Measurements from ENCODE around the gene POGZ.

Gene POGZ

DNA sequence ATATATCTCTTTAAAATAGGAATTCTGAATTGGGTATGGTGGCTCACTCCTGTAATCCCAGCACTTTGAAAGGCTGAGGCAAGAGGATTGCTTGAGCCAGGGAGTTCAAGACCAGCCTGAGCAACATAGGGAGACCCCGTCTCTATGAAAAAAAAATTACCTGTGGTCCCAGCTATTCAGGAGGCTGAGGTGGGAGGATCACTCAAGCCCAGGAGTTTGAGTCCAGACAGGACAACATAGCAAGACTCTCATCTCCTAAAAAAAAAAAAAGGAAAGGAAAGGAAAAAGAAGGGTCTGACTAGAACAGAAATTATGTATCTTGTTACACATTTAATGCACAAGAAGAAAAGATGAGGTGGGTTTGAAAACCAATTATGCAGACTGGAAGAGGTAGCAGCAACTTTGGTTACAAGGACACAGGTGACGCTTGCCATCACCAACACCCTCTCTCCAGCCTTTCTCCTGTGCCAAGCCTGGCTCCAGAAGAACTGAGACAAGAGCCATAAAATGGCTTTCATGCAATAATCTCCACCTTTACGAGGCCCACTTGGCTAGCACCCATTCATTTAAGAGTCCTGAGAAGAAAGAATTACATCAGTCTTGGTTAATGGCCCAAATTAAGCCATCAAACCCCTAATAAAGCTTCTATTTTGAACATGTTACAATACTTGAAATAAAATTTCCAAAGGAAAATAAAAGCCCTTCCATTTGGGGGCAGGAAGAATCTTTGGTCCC lies 82.0 kb downstream of the POGZ start:
- no peak for DNase-seq

- no peak for DNase-seq
Observed at GRCh38 chr1:151373196-151373595, 86.1 kb downstream of the POGZ start.

- DNase-seq = peak in 44 of 51 donors; percentile 9 to 78 (median 52)
Observed at GRCh38 chr1:151372058-151372934, 87.0 kb downstream of the POGZ start, which contains the start of gene SELENBP1. Gene SELENBP1 (minus strand): TSS chr1:151372705. CDS start chr1:151372641, 64 bp downstream.

DNA sequence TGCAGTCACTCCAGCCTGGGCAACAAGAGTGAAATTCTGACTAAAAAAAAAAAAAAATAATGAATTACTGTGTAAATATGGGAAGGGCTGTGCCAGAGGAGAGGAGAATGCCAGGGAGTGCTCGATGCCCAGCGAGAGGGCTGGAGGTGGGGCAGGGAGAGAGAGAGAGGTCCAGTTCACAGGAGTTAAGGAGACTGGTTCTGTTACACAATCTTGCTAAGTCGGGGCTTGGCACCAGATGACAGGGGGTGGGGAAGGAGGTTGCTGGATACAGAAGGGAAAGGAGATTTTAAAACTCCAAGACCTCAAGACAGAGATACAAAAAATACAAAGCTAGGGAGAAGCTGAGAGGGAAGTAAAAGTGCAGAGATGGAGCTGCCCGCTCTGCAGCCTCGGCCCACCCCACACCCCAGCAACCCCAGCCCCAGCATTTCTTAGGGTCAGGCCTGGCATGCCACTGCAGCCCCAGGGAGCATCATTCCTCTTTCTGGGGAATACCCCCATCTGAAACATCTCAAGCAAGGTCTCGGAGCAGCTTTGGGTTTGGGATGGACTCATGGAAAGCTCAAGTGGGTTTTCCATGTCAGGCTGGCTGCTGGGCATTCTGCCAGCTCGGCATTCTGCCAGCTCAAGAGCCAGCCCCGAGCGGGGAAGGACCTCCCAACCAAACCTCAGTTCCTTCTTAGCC lies 87.8 kb downstream of the POGZ start:
- peak in 42 of 51 donors; percentile 7 to 67 (median 44) for DNase-seq

GRCh38 chr1:151370211-151370911 lies 88.9 kb downstream of the POGZ start:
- DNase-seq = peak in 4 of 51 donors; percentile 1 to 11 (median 4)

GRCh38 chr1:151369621-151370048 lies 89.7 kb downstream of the POGZ start:
- DNase-seq = no peak

GRCh38 chr1:151369302-151369610 lies 90.0 kb downstream of the POGZ start:
- DNase-seq = no peak

DNA sequence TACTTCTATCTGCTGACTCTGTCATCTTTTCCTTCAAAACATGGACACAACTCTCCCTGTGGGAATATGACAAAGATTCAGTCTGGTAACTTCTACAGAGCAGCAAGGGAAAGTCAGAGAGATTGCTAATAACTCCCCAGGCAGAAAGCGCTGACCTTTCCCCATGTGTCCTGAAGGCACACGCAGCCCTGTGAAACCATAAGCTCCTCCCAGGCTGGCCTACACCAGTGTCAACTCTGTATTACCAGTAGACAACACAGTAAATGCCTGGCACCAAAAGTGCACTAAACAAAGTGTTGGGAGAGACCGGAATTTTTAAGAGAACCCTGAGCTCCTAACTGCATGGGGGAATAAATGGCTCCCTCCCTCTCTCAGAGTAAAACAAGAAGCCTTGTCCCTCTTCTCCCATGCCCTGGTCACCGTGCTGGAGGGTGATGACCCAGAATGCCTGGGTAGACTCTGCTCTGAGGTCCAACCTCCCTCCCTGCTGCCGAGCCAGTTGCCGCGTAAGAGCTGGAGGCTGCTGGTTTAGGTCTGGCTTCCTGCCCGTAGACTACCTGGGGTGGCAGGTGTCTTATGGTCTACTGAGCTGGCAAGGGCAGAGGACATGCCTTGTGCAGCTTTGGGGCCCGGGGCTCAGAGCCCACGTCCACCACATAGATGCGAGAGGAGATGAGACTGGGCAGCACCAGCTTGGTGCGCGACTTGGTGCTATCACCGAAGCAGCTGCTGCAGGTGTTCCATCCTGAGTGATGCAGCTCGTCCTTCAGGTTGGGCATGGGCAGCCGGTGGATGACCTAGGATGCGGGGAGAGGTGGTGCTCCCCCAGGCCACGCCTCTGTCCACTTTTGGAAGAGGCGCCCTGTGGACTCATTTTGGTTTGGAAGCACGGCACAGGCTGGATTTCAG lies 90.6 kb downstream of the POGZ start:
- DNase-seq = no peak

DNA sequence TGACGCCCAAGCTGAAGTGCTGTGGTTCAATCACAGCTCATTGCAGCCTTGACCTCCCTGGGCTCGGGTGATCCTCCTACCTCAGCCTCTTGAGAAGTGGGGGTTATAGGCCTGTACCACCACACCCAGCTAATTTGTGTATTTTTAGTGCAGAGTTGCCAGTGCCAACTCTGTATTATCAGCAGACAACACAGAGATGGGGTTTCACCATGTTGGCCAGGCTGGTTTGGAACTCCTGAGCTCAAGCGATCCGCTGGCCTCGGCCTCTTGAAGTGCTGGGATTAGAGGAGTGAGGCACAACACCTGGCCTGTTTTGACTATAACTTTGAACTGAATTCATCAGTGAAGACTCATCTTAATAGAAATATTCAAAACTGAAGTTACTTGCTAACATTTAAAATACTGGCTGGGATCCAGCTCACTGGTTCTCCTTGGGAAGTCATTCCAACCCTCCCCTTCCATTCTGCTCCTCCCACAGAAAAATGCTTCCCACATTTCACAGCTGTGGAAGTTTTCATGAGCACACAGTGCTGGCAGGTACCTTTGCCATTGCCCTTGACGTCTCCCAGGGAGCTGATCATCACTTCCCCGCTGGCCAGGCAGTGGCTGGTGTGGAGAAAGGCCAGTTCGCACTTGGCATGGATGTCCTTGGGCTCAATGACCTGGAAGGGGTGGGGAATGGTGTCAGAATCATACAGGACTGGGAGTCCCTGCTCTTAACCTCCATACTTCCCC lies 91.5 kb downstream of the POGZ start:
- peak in 3 of 51 donors; percentile 8 to 25 (median 9) for DNase-seq

DNA sequence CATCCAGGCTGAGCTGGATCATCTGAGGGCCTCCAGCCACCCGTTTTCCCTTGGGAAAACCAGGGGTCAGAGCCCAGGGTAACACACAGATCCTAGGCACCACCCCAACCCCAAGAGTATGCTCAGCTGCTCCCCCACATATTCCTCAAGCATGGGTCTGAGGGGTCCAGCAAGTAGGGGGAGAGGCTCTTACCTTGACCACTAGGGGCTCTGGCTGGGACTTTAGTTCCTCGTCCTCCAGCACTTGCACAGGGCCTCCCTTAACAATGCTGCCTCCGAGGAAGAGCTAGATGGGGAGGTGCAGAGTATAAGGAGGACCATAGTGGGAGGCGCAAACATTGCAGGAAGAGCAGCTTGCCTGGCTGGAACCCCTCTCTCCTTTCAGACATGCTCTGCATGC lies 94.3 kb downstream of the POGZ start:
- DNase-seq = no peak

- no peak for DNase-seq
Observed at GRCh38 chr1:151362308-151363155, 96.8 kb downstream of the POGZ start.

GRCh38 chr1:151361883-151362282 lies 97.4 kb downstream of the POGZ start:
- no peak for DNase-seq

GRCh38 chr1:151356696-151357095 lies 102.6 kb downstream of the POGZ start:
- DNase-seq = no peak
